GM12878 (cell line): ENCODE data around the gene DPH6. TPM values are rescaled to one million over a fixed set of nuclear protein-coding genes. Genes with fewer than 3 reads are reported as not detected.

Experiments used
- ATAC-seq: fragments of 200-7000 bp; cut with Tn5 transposase; 3 replicates; pipeline ENCODE4 v1.9.1; 2020; ENCODE audit warnings: mild to moderate bottlenecking, moderate library complexity
- BruUV-seq: library from RNA; stranded (reverse); fragments of 400-500 nt; replicated peaks from 2 replicates; lab custom pipeline; 2021; lab: Mats Ljungman, UMichigan
- CTCF ChIA-PET: fragments of 300-600 bp; sonication (Branson Sonifier 250); formaldehyde crosslinking; extraction: SDS; loops from one replicate; lab custom pipeline; 2021; ENCODE audit warnings: inconsistent platforms; lab: Yijun Ruan, JAX
- POLR2A ChIA-PET: fragments of 350-600 bp; formaldehyde crosslinking; extraction: SDS; loops from one replicate; lab custom pipeline; 2021; ENCODE audit warnings: inconsistent platforms; lab: Charles Lee
- RAD21 ChIA-PET: fragments of 300-600 bp; sonication (Branson Sonifier 250); formaldehyde crosslinking; loops from one replicate; lab custom pipeline; 2023; ENCODE audit warnings: antibody characterized with exemption; ENCODE audit not compliant: unreplicated experiment; lab: Charles Lee
- SMC1A ChIA-PET: fragments of 300-600 bp; sonication (Branson Sonifier 250); formaldehyde crosslinking; loops from one replicate; lab custom pipeline; 2023; ENCODE audit not compliant: unreplicated experiment, uncharacterized antibody; lab: Charles Lee
- DNase-seq: peaks from one replicate; pipeline ENCODE4 v3.0.0-alpha.2; 2011; ENCODE audit warnings: low read depth, low spot score
- FAIRE-seq: peaks from 3 replicates; lab custom pipeline; 2011; peaks lifted over from hg19 to GRCh38; lab: Jason Lieb, UNC
- H2AFZ ChIP-seq: 2 replicates; pipeline ENCODE4 v1.6.0; 2011; ENCODE audit warnings: low read depth, low read length, control low read depth; ENCODE audit not compliant: control insufficient read depth
- H3K27ac ChIP-seq: 2 replicates; pipeline ENCODE4 v1.5.1; 2011; ENCODE audit warnings: control low read depth; ENCODE audit not compliant: control insufficient read depth, insufficient read depth
- H3K27me3 ChIP-seq, 2 experiments: replicated peaks in 1 of 2; 2 replicates each; pipeline versions ENCODE4 v1.6.0 to v1.6.1; 2011; ENCODE audit warnings: low read length in 1 of 2; ENCODE audit not compliant: control insufficient read depth in 2 of 2, insufficient read depth in 2 of 2
- H3K36me3 ChIP-seq, 2 experiments: 2 replicates each; pipeline ENCODE4 v1.5.1; 2011; ENCODE audit warnings: low read length in 1 of 2; ENCODE audit not compliant: control insufficient read depth in 2 of 2, insufficient read depth in 2 of 2
- H3K4me1 ChIP-seq: 2 replicates; pipeline ENCODE4 v1.6.1; 2011; ENCODE audit warnings: mild to moderate bottlenecking, low read length, moderate library complexity, mixed read lengths; ENCODE audit not compliant: control insufficient read depth, insufficient read depth
- H3K4me2 ChIP-seq: 2 replicates; pipeline ENCODE4 v1.6.0; 2011; ENCODE audit warnings: control low read depth; ENCODE audit not compliant: control insufficient read depth, insufficient read depth
- H3K4me3 ChIP-seq: fragments of 200-600 bp; sonication (generic); 2 replicates; pipeline ENCODE4 v1.5.1; 2016
- H3K79me2 ChIP-seq: 2 replicates; pipeline ENCODE4 v1.6.0; 2011; ENCODE audit warnings: low read length; ENCODE audit not compliant: control insufficient read depth, insufficient read depth
- H3K9ac ChIP-seq: 2 replicates; pipeline ENCODE4 v1.8.0; 2011; ENCODE audit warnings: low read length, control low read depth, mixed read lengths; ENCODE audit not compliant: control insufficient read depth, insufficient read depth
- H3K9me3 ChIP-seq: replicated peaks from 3 replicates; pipeline ENCODE4 v1.5.1; 2011; ENCODE audit warnings: mild to moderate bottlenecking, low read length; ENCODE audit not compliant: control insufficient read depth, insufficient read depth
- H4K20me1 ChIP-seq: 2 replicates; pipeline ENCODE4 v1.6.0; 2011; ENCODE audit not compliant: control insufficient read depth, insufficient read depth
- BACH1 ChIP-seq: fragments of 450-650 bp; IDR thresholded peaks from 2 replicates; pipeline ENCODE4 v1.6.1; 2017; ENCODE audit warnings: mild to moderate bottlenecking, borderline replicate concordance
- BCLAF1 ChIP-seq: fragments of 450-650 bp; IDR thresholded peaks from 2 replicates; pipeline ENCODE4 v1.6.1; 2017; ENCODE audit warnings: antibody characterized with exemption, mild to moderate bottlenecking, moderate library complexity
- CREB1 ChIP-seq: IDR thresholded peaks from 2 replicates; pipeline ENCODE4 v1.6.1; 2012; ENCODE audit warnings: low read depth, mild to moderate bottlenecking, inconsistent platforms
- ETV6 ChIP-seq, 2 experiments: fragments of 450-650 bp in 1 of 2; IDR thresholded peaks in 1 of 2; conservative IDR thresholded peaks in 1 of 2; 2 replicates each; pipeline ENCODE4 v1.6.1; 2014; ENCODE audit warnings: antibody characterized with exemption in 1 of 2, borderline replicate concordance in 1 of 2, low read depth in 1 of 2, mild to moderate bottlenecking in 1 of 2, moderate library complexity in 1 of 2
- GATAD2B ChIP-seq: fragments of 450-650 bp; conservative IDR thresholded peaks from 2 replicates; pipeline ENCODE4 v1.6.1; 2017; ENCODE audit warnings: low read depth, mild to moderate bottlenecking, moderate library complexity
- JUNB ChIP-seq: IDR thresholded peaks from 2 replicates; pipeline ENCODE4 v1.6.1; 2016; ENCODE audit warnings: antibody characterized with exemption, mild to moderate bottlenecking
- JUND ChIP-seq: IDR thresholded peaks from 2 replicates; pipeline ENCODE4 v1.6.1; 2012; ENCODE audit warnings: low read depth, mild to moderate bottlenecking, low read length, improper control_type of control experiment, moderate library complexity
- KDM1A ChIP-seq: fragments of 200-600 bp; sonication (generic); IDR thresholded peaks from 2 replicates; pipeline ENCODE4 v1.6.1; 2016; ENCODE audit warnings: borderline replicate concordance
- MYB ChIP-seq: fragments of 150-350 bp; IDR thresholded peaks from 2 replicates; pipeline ENCODE4 v1.6.1; 2014; ENCODE audit warnings: mild to moderate bottlenecking, low read depth, low read length, borderline replicate concordance
- NFIC ChIP-seq: IDR thresholded peaks from 2 replicates; pipeline ENCODE4 v1.6.1; 2012; ENCODE audit warnings: low read depth, mild to moderate bottlenecking, inconsistent platforms, low read length, moderate library complexity
- SKIL ChIP-seq: fragments of 450-650 bp; IDR thresholded peaks from 2 replicates; pipeline ENCODE4 v1.6.1; 2017; ENCODE audit warnings: mild to moderate bottlenecking, low read depth, inconsistent platforms; ENCODE audit not compliant: poor library complexity, severe bottlenecking
- STAT1 ChIP-seq: fragments of 450-650 bp; conservative IDR thresholded peaks from 2 replicates; pipeline ENCODE4 v1.6.1; 2014; ENCODE audit warnings: antibody characterized with exemption, mild to moderate bottlenecking
- TCF7 ChIP-seq: IDR thresholded peaks from 2 replicates; pipeline ENCODE4 v1.6.1; 2014; ENCODE audit warnings: antibody characterized with exemption, borderline replicate concordance
- ZNF592 ChIP-seq: fragments of 450-650 bp; IDR thresholded peaks from 2 replicates; pipeline ENCODE4 v1.6.1; 2017; ENCODE audit warnings: mild to moderate bottlenecking, moderate library complexity
- in situ Hi-C: fragments of 300-500 bp; cut with MboI; formaldehyde crosslinking; loops from 9 replicates; pipeline ENCODE4 v1.14.3; 2018; ENCODE audit warnings: mixed read lengths
- intact Hi-C: fragments of 100-400 bp; cut with micrococcal nuclease; formaldehyde crosslinking; loops from one replicate; pipeline ENCODE4 v1.14.2; 2022; ENCODE audit not compliant: unreplicated experiment
- polyA plus RNA-seq, 11 experiments: library from polyadenylated mRNA; depleted of rRNA in 4 of 11; unstranded in 6 of 11; stranded (reverse) in 5 of 11; fragments of >200 nt; fragmentation: Nextera tagmentation in 4 of 11; fragmentation: Illumina TruSeq in 1 of 11; extraction: Ambion mirVana in 4 of 11; extraction: Trizol in 1 of 11; gene quantifications; 1 replicate in 1 of 11; 2 replicates in 10 of 11; pipeline versions ENCODE4 v1.2.1 to v1.2.3, GENCODE V29; 2011 to 2016; ENCODE audit warnings: inconsistent platforms in 2 of 11, missing spikeins in 2 of 11, low read depth in 1 of 11
- total RNA-seq, 4 experiments: library from RNA; depleted of rRNA in 3 of 4; stranded (reverse); fragments of >200 nt in 3 of 4; fragmentation: Illumina TruSeq in 1 of 4; extraction: Trizol in 1 of 4; gene quantifications; 2 replicates each; pipeline versions ENCODE4 v1.2.1 to v1.2.3, GENCODE V29; 2013 to 2021
- TF ChIP-seq, protein P1 (sequence below): IDR thresholded peaks from 2 replicates; pipeline ENCODE4 v1.6.1; 2012; ENCODE audit warnings: low read depth, low read length, improper control_type of control experiment

The DPH6 gene
- total and polyA plus RNA-seq, 10 of the 15 experiments (the other 5 are each of a cell fraction or from before 2014, with no cell fraction given) = 9.0 to 68.5 (median 17.1) TPM

DNA sequence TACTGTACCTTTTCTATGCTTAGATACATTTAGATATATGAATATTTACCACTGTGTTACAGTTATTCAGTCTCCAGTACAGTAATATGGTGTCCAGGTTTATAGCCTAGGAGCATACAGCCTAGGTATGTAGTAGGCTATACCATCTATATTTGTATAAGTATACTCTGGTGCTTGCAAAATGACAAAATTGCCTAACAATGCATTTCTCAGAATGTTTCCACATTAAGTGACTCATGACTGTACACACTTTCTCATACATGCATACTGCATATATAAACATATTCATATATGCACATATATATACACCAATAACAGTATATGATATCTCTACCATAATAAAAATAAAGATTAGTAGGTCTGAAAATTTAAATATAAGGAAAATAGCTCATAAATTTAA is 169.3 kb downstream of the DPH6 start:
- FAIRE-seq (no peak), ATAC-seq (no peak), DNase-seq (no peak)
- POLR2A ChIA-PET = no interaction called here
- CTCF ChIA-PET = interaction anchor here (1.0 kb wide), 1 partner anchor 88 kb away, joined by 3 read pairs; no protein-coding TSS in a partner anchor
- SMC1A ChIA-PET = no interaction called here
- Histone ChIP-seq H3K4me2 (no peak overlapping the region), H4K20me1 (no peaks in the 10 kb centered on the region), H3K9ac (no peak overlapping the region), H2AFZ (no peak overlapping the region), H3K4me1 (no peaks in the 10 kb centered on the region), H3K27me3 (no peaks in the 10 kb centered on the region), H3K79me2 (no peaks in the 10 kb centered on the region), H3K27ac (no peak overlapping the region), H3K4me3 (no peak overlapping the region), H3K9me3 (no peaks in the 10 kb centered on the region), H3K36me3 (no peaks in the 10 kb centered on the region)
- intact Hi-C loops = no loop called here
- no TSS peak for BruUV-seq
- in situ Hi-C loops = no loop called here
- RAD21 ChIA-PET = no interaction called here
- no peak for TF ChIP-seq CREB1
- no peak for TF ChIP-seq ETV6 (conservative IDR thresholded peaks at IDR 0.05 in 1 of 2, IDR thresholded peaks at IDR 0.05 in 1 of 2; ENCODE audit: borderline replicate concordance in 1 of 2, low read depth in 1 of 2)
- TF ChIP-seq NFIC = no peak
- no peak for TF ChIP-seq STAT1
- no peak for TF ChIP-seq BACH1
- no peak for TF ChIP-seq TCF7
- no peak for TF ChIP-seq KDM1A
- no peak for TF ChIP-seq ZNF592
- TF ChIP-seq JUNB = no peak
- no peak for TF ChIP-seq GATAD2B
- TF ChIP-seq SKIL = no peak
- TF ChIP-seq JUND = no peak
- TF ChIP-seq MYB = no peak
- TF ChIP-seq, protein P1, sequence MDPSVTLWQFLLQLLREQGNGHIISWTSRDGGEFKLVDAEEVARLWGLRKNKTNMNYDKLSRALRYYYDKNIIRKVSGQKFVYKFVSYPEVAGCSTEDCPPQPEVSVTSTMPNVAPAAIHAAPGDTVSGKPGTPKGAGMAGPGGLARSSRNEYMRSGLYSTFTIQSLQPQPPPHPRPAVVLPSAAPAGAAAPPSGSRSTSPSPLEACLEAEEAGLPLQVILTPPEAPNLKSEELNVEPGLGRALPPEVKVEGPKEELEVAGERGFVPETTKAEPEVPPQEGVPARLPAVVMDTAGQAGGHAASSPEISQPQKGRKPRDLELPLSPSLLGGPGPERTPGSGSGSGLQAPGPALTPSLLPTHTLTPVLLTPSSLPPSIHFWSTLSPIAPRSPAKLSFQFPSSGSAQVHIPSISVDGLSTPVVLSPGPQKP = no peak
- TF ChIP-seq BCLAF1 = no peak
